GM12875 (cell line): ENCODE results near the gene LIMD2.

ENCODE experiments used
- H3K4me3 ChIP-seq: one replicate; pipeline ENCODE4 v1.5.1; 2011; ENCODE audit warnings: low read depth, low read length, control low read depth
- CTCF ChIP-seq: IDR thresholded peaks from 2 replicates; pipeline ENCODE4 v1.5.1; 2011; ENCODE audit warnings: low read depth, mild to moderate bottlenecking, control low read depth, inconsistent platforms, low read length, moderate library complexity, borderline replicate concordance; ENCODE audit not compliant: insufficient read depth

The LIMD2 gene

GRCh38 chr17:63718988-63719387 is 19.1 kb upstream of the LIMD2 start:
- TF ChIP-seq CTCF: no peak
- no peak overlapping the region for H3K4me3 ChIP-seq

GRCh38 chr17:63716426-63716825 is 16.5 kb upstream of the LIMD2 start:
- TF ChIP-seq CTCF: no peak
- no peak overlapping the region for H3K4me3 ChIP-seq

- H3K4me3 ChIP-seq: no peak overlapping the region
- no peak for TF ChIP-seq CTCF
These were observed 14.8 kb upstream of the LIMD2 start for GRCh38 chr17:63714550-63715277.

GRCh38 chr17:63709110-63709509 is 9.2 kb upstream of the LIMD2 start:
- TF ChIP-seq CTCF: no peak
- no peak overlapping the region for H3K4me3 ChIP-seq

- no peak overlapping the region for H3K4me3 ChIP-seq
- TF ChIP-seq CTCF: no peak
These were observed 7.2 kb upstream of the LIMD2 start for GRCh38 chr17:63707151-63707550.

- H3K4me3 ChIP-seq: no peak overlapping the region
- TF ChIP-seq CTCF: no peak
These were observed 6.6 kb upstream of the LIMD2 start for GRCh38 chr17:63706336-63707082.

- H3K4me3 ChIP-seq: no peak overlapping the region
- no peak for TF ChIP-seq CTCF
These were observed 5.7 kb upstream of the LIMD2 start for GRCh38 chr17:63705657-63706056.
